HepG2 (cell line): Measurements from ENCODE around the gene SF3A2.

Experiments
- HMG20B ChIP-seq: conservative IDR thresholded peaks from 2 replicates; pipeline ENCODE4 v1.6.1; 2016; ENCODE audit warnings: missing genetic modification reagents, missing compliant biosample characterization
- NRL ChIP-seq: sonication (generic); formaldehyde crosslinking; IDR thresholded peaks from 2 replicates; pipeline ENCODE4 v1.5.0; 2020; ENCODE audit warnings: missing genetic modification reagents, mild to moderate bottlenecking, moderate library complexity, borderline replicate concordance
- POLR2A ChIP-seq, 2 experiments: IDR thresholded peaks; 2 replicates each; pipeline ENCODE4 v1.6.1; 2011; ENCODE audit warnings: low read depth in 2 of 2, low read length in 2 of 2, mild to moderate bottlenecking in 1 of 2, moderate library complexity in 1 of 2; ENCODE audit not compliant: insufficient read depth in 1 of 2
- TBL1XR1 ChIP-seq: fragments of 150-350 bp; IDR thresholded peaks from 2 replicates; pipeline ENCODE4 v1.6.1; 2014; ENCODE audit warnings: borderline replicate concordance, low read length; ENCODE audit not compliant: partially characterized antibody
- ZBTB49 ChIP-seq: sonication (generic); formaldehyde crosslinking; IDR thresholded peaks from 2 replicates; pipeline ENCODE4 v1.4.0; 2020; ENCODE audit warnings: missing genetic modification reagents, borderline replicate concordance
- ZNF318 ChIP-seq: sonication (generic); formaldehyde crosslinking; IDR thresholded peaks from 2 replicates; pipeline ENCODE4 v1.4.0; 2020; ENCODE audit warnings: mild to moderate bottlenecking, missing genetic modification reagents

- TF ChIP-seq POLR2A (IDR thresholded peaks at IDR 0.05; ENCODE audit: insufficient read depth in 1 of 2, low read depth in 2 of 2, low read length in 2 of 2) (no peak), ZBTB49 (no peak), ZNF318 (CRISPR knock-in tag) (no peak), TBL1XR1 (no peak), HMG20B (CRISPR knock-in tag) (no peak), NRL (CRISPR knock-in tag) (no peak)
Observed at GRCh38 chr19:2290441-2291184, 54.0 kb downstream of the SF3A2 start.
